Body of pancreas (tissue), 4 donors: ENCODE results near the gene BCL10.

Experiments used
- CTCF ChIP-seq, 7 experiments: fragments of 450-650 bp in 4 of 7; fragments of 200-600 bp in 3 of 7; sonication (generic) in 3 of 7; IDR thresholded peaks; one replicate each; pipeline ENCODE4 v1.5.1; 2016 to 2019; ENCODE audit warnings: antibody characterized with exemption in 7 of 7
- POLR2A ChIP-seq, 3 donors: fragments of 450-650 bp; IDR thresholded peaks; one replicate each; pipeline ENCODE4 v1.6.1; 2016; ENCODE audit warnings: antibody characterized with exemption in 3 of 3, mild to moderate bottlenecking in 2 of 3

- TF ChIP-seq CTCF (IDR thresholded peaks at IDR 0.05) (no peak), POLR2A (IDR thresholded peaks at IDR 0.05) (no peak)
These were observed 7.8 kb upstream of the BCL10 start for GRCh38 chr1:85284202-85284601.
